ENCODE measurements around the gene NEB. TPM values are rescaled to one million over a fixed set of nuclear protein-coding genes. Genes with fewer than 3 reads are reported as not detected.
"Not testable (repeated sequence)": the region's sequence is repeated elsewhere in the genome, so short reads cannot be mapped to it uniquely, and the experiment has no call there.

The NEB gene
- total RNA-seq, 3 donors from 2014 or later, result 2.0 to 2.8 (median 2.6) TPM

DNA sequence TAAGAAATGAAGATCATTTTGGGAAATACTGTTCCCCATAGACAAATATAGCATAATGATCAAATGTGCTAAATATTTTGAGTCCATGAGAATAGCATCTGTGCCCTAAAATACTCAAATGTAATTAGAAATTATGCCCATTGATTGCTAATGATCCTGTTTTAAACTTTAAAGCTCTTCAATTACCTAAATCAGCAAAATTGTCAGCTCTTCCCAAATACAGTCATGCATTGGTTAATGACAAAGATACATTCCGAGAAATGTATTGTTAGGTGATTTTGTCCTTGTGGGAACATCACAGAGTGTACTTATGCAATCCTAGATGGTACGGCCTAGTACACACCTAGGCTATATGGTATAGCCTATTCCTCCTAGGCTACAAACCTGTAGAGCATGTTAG is 89.7 kb downstream of the NEB start:
- DNase-seq (ENCODE audit: low spot score in 2 of 2), result no peak
- H3K36me3 ChIP-seq, result no peaks in the 10 kb centered on the region
- H3K27me3 ChIP-seq, result no peaks in the 10 kb centered on the region
- intact Hi-C loops (cut with DNase I; ENCODE audit: low total_unique reads), result no loop called here
- H3K27ac ChIP-seq, result no peak overlapping the region
- peaks cover 0 to 16% of the 10 kb centered on the region in 2 donors for H3K9me3 ChIP-seq
- no peak overlapping the region for H3K4me3 ChIP-seq
- H3K4me1 ChIP-seq, result no peaks in the 10 kb centered on the region
- TF ChIP-seq, protein P1, sequence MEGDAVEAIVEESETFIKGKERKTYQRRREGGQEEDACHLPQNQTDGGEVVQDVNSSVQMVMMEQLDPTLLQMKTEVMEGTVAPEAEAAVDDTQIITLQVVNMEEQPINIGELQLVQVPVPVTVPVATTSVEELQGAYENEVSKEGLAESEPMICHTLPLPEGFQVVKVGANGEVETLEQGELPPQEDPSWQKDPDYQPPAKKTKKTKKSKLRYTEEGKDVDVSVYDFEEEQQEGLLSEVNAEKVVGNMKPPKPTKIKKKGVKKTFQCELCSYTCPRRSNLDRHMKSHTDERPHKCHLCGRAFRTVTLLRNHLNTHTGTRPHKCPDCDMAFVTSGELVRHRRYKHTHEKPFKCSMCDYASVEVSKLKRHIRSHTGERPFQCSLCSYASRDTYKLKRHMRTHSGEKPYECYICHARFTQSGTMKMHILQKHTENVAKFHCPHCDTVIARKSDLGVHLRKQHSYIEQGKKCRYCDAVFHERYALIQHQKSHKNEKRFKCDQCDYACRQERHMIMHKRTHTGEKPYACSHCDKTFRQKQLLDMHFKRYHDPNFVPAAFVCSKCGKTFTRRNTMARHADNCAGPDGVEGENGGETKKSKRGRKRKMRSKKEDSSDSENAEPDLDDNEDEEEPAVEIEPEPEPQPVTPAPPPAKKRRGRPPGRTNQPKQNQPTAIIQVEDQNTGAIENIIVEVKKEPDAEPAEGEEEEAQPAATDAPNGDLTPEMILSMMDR (IDR thresholded peaks at IDR 0.05), result no peak
- TF ChIP-seq POLR2A (IDR thresholded peaks at IDR 0.05) (no peak), POLR2AphosphoS5 (IDR thresholded peaks at IDR 0.05) (no peak)

DNA sequence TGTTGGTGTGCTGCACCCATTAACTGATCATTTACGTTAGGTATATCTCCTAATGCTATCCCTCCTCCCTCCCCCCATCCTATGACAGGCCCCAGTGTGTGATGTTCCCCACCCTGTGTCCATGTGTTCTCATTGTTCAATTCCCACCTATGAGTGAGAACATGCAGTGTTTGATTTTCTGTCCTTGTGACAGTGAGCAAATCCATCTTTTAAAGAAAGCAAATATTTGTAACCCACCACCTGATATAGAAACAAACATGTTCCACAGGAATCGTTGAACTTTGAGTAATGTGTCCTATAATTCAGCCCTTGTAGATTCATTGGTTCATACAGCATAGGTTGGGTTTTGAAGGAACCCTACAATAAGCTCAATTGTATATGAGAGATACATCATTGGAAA is 92.4 kb downstream of the NEB start:
- DNase-seq (ENCODE audit: low spot score in 2 of 2); H3K4me3 ChIP-seq; intact Hi-C loops (cut with DNase I; ENCODE audit: low total_unique reads); H3K4me1 ChIP-seq; H3K27me3 ChIP-seq; H3K36me3 ChIP-seq; H3K9me3 ChIP-seq; H3K27ac ChIP-seq: not testable (repeated sequence)

DNA sequence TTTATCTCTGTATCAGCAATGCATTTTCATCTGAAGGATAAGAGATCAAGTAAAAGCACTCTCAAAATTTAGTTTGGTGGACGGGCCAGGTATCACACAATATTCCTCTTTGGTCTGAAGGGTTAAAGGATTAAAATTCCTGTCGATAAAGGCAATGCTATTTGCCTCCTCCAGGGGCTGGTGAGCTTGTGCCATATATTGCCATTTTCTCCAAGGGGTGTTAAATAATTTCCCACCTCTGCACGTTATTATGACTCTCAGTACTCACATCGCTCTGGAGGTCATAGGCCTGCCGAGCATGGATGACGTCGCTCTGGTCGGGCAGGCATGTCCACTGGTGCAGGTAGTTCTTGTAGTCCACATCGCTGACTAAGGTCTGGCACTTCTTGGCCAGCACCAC is 94.2 kb downstream of the NEB start:
- peaks cover 3 to 9% of the 10 kb centered on the region in 2 donors for H3K9me3 ChIP-seq
- no peak overlapping the region for H3K4me3 ChIP-seq
- DNase-seq (ENCODE audit: low spot score in 2 of 2), result no peak
- H3K27me3 ChIP-seq, result no peaks in the 10 kb centered on the region
- intact Hi-C loops (cut with DNase I; ENCODE audit: low total_unique reads), result no loop called here
- TF ChIP-seq POLR2AphosphoS5 (IDR thresholded peaks at IDR 0.05), result no peak
- TF ChIP-seq, protein P1 (IDR thresholded peaks at IDR 0.05), result no peak
- no peak for TF ChIP-seq POLR2A (IDR thresholded peaks at IDR 0.05)
- H3K36me3 ChIP-seq, result no peaks in the 10 kb centered on the region
- H3K4me1 ChIP-seq, result no peaks in the 10 kb centered on the region
- H3K27ac ChIP-seq, result no peak overlapping the region

DNA sequence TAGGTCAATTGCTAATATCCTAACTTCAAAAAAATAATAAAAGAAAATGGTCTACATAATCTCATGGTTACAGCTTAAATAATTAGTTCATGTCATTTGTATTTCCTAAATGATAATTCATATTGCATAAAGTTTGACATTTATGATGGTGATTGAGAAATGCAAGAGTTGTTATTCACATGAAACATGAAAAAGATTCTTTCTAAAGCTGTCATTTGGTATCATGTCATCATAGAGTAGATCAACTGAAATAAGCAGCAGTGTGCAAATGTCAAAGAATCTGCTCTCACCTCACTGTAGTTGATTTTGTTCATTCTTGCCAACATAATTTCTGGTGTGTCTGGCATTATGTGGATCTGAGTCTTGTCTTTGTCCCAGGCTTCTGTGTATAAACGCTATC is 95.3 kb downstream of the NEB start:
- no peak overlapping the region for H3K4me3 ChIP-seq
- DNase-seq (ENCODE audit: low spot score in 2 of 2), result no peak

DNA sequence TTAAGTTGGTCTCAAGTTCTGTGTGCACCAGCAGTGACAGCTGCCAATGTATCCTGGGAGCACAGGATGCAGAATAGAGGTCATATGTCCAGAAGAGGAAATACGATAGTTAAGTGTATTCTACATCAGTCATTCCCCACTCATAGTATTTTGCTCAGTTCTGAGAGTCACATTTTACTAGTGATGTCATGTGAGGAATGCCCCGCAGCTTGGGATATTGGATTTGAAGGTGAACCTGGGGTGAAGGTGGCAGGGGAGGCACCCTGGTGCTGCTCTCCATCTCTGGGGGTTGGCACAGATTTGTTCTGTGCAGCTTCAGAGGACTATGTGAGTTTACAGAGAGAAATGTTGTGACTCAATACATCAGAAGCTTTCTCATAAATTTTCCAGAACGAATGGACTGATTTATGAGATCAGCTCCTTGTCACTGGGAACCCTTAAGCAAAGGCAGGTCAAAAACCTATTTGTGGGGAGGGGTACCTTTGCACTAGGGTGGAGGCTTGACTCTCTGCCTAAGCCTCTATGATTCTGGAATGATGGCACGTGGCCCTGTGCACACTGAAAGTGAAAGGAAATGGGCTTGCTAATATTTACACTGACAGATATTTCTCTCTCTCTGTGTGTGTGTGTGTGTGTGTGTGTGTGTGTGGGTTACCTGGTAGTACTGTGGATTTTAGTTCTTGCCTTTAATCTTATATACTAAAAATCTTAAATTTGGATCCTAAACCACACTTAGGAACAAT is 95.9 kb downstream of the NEB start:
- no peak for DNase-seq (ENCODE audit: low spot score in 2 of 2)
- intact Hi-C loops (cut with DNase I; ENCODE audit: low total_unique reads), result no loop called here

More for the DNA sequence above, 95.3 kb downstream of the NEB start:
- intact Hi-C loops (cut with DNase I; ENCODE audit: low total_unique reads), result no loop called here
- H3K9me3 ChIP-seq, result peaks cover 4 to 17% of the 10 kb centered on the region in 2 donors
- TF ChIP-seq, protein P1 (IDR thresholded peaks at IDR 0.05), result no peak
- no peak overlapping the region for H3K27ac ChIP-seq
- no peaks in the 10 kb centered on the region for H3K36me3 ChIP-seq
- H3K27me3 ChIP-seq, result no peaks in the 10 kb centered on the region
- H3K4me1 ChIP-seq, result no peaks in the 10 kb centered on the region

More for the DNA sequence above, 95.9 kb downstream of the NEB start:
- Histone ChIP-seq H3K27ac (no peak overlapping the region), H3K4me3 (no peak overlapping the region), H3K4me1 (no peaks in the 10 kb centered on the region), H3K27me3 (no peaks in the 10 kb centered on the region), H3K9me3 (peaks cover 4 to 17% of the 10 kb centered on the region in 2 donors), H3K36me3 (no peaks in the 10 kb centered on the region)
- TF ChIP-seq, protein P1 (IDR thresholded peaks at IDR 0.05), result no peak
- TF ChIP-seq POLR2A (IDR thresholded peaks at IDR 0.05), result no peak
- TF ChIP-seq POLR2AphosphoS5 (IDR thresholded peaks at IDR 0.05), result no peak
